OCI-M1 (cell line): Measurements from ENCODE around the gene JARID2.

Experiments used
- DNase-seq: peaks from one replicate; lab custom pipeline; 2025; lab: John Stamatoyannopoulos, UW

Gene JARID2

GRCh38 chr6:15470746-15471145 lies 224.9 kb downstream of the JARID2 start:
- DNase-seq = no peak

GRCh38 chr6:15472621-15473020 lies 226.8 kb downstream of the JARID2 start:
- no peak for DNase-seq

- no peak for DNase-seq
These were observed 227.3 kb downstream of the JARID2 start for GRCh38 chr6:15473174-15473573.

GRCh38 chr6:15473741-15474161 lies 227.9 kb downstream of the JARID2 start:
- DNase-seq = no peak

- no peak for DNase-seq
These were observed 228.3 kb downstream of the JARID2 start for GRCh38 chr6:15474196-15474595.

GRCh38 chr6:15475261-15475660 lies 229.4 kb downstream of the JARID2 start:
- DNase-seq = no peak

- DNase-seq = no peak
These were observed 230.0 kb downstream of the JARID2 start for GRCh38 chr6:15475872-15476271.

GRCh38 chr6:15476631-15477380 lies 230.9 kb downstream of the JARID2 start:
- no peak for DNase-seq

GRCh38 chr6:15477746-15478145 lies 231.9 kb downstream of the JARID2 start:
- no peak for DNase-seq

- DNase-seq = no peak
These were observed 233.9 kb downstream of the JARID2 start for GRCh38 chr6:15479761-15480160.

GRCh38 chr6:15480525-15480924 lies 234.7 kb downstream of the JARID2 start:
- DNase-seq = peak; percentile 40

GRCh38 chr6:15481390-15482291 lies 235.8 kb downstream of the JARID2 start:
- DNase-seq = peak; percentile 84

- DNase-seq = no peak
These were observed 237.2 kb downstream of the JARID2 start for GRCh38 chr6:15483060-15483459.

- DNase-seq = no peak
These were observed 238.3 kb downstream of the JARID2 start for GRCh38 chr6:15484140-15484539.

- DNase-seq = no peak
These were observed 239.0 kb downstream of the JARID2 start for GRCh38 chr6:15484821-15485220.

- DNase-seq = no peak
These were observed 240.1 kb downstream of the JARID2 start for GRCh38 chr6:15485936-15486335.

GRCh38 chr6:15487262-15487661 lies 241.4 kb downstream of the JARID2 start:
- no peak for DNase-seq

- DNase-seq = no peak
These were observed 243.5 kb downstream of the JARID2 start for GRCh38 chr6:15489261-15489962.

- no peak for DNase-seq
These were observed 244.6 kb downstream of the JARID2 start for GRCh38 chr6:15490242-15491100.

GRCh38 chr6:15491255-15491985 lies 245.6 kb downstream of the JARID2 start:
- DNase-seq = peak; percentile 81

- DNase-seq = no peak
These were observed 246.1 kb downstream of the JARID2 start for GRCh38 chr6:15491986-15492269.
